AG09309 (cell line): Measurements from ENCODE around the gene CAT.
A peak's percentile ranks its signal among the peaks of the same experiment; 100 is the strongest.

Source experiments
- DNase-seq: peaks from one replicate; pipeline ENCODE4 v3.0.0-alpha.2; 2010; ENCODE audit warnings: low read depth
- H3K4me3 ChIP-seq: 2 replicates; pipeline ENCODE4 v1.5.1; 2011; ENCODE audit warnings: mild to moderate bottlenecking, low read depth, low read length, moderate library complexity; ENCODE audit not compliant: control insufficient read depth
- TF ChIP-seq, protein P1 (sequence below): IDR thresholded peaks from 2 replicates; pipeline ENCODE4 v1.5.1; 2011; ENCODE audit warnings: mild to moderate bottlenecking, low read depth, low read length, inconsistent platforms; ENCODE audit not compliant: insufficient read depth, control insufficient read depth; ENCODE audit errors: missing control alignments

The CAT gene

DNA sequence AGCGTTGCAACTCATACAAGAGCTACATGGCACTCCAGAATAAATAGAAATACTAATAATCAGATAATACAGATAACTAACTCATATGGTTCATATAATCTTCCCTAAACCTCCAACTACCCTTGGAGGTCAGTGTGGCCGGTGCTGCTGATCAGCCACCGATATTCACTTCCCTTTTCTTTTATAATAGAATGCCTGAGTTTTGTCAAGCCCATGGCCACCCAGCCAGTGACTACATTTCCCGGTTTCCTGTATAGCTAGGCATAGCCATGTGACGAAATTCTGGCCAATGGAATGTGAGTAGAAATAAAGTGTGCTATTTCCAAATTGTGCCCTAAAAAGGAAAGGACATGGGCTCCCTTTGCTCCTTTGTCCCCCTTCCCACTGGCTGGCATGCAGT is 5.9 kb upstream of the CAT start:
- TF ChIP-seq, protein P1, sequence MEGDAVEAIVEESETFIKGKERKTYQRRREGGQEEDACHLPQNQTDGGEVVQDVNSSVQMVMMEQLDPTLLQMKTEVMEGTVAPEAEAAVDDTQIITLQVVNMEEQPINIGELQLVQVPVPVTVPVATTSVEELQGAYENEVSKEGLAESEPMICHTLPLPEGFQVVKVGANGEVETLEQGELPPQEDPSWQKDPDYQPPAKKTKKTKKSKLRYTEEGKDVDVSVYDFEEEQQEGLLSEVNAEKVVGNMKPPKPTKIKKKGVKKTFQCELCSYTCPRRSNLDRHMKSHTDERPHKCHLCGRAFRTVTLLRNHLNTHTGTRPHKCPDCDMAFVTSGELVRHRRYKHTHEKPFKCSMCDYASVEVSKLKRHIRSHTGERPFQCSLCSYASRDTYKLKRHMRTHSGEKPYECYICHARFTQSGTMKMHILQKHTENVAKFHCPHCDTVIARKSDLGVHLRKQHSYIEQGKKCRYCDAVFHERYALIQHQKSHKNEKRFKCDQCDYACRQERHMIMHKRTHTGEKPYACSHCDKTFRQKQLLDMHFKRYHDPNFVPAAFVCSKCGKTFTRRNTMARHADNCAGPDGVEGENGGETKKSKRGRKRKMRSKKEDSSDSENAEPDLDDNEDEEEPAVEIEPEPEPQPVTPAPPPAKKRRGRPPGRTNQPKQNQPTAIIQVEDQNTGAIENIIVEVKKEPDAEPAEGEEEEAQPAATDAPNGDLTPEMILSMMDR = no peak
- no peak overlapping the region for H3K4me3 ChIP-seq
- no peak for DNase-seq

DNA sequence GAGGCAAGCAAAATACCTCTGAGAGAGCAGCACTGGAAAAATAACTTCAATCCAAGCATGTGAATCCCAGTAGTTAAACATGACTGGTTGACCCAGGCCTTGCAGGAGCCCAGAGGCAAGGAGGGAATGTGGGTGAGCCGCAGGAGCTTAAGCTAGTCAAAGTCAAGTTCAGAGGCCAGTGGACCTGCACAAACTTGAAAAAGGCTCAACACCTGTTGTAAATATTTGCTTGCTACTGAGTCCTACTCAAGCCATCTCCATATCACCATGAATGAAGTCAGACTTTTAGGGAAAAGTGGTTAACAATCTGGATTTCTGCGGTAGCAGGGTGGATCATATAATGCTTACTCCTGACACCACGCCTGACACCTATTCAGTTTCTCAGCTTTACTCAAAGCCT is 4.8 kb upstream of the CAT start:
- TF ChIP-seq, protein P1 = no peak
- no peak for DNase-seq
- no peak overlapping the region for H3K4me3 ChIP-seq

GRCh38 chr11:34437224-34438125 is 1.3 kb upstream of the CAT start:
- TF ChIP-seq, protein P1 = no peak
- DNase-seq = no peak
- peak overlapping the region; percentile 98; the same call in 1 of the 2 replicates for H3K4me3 ChIP-seq

DNA sequence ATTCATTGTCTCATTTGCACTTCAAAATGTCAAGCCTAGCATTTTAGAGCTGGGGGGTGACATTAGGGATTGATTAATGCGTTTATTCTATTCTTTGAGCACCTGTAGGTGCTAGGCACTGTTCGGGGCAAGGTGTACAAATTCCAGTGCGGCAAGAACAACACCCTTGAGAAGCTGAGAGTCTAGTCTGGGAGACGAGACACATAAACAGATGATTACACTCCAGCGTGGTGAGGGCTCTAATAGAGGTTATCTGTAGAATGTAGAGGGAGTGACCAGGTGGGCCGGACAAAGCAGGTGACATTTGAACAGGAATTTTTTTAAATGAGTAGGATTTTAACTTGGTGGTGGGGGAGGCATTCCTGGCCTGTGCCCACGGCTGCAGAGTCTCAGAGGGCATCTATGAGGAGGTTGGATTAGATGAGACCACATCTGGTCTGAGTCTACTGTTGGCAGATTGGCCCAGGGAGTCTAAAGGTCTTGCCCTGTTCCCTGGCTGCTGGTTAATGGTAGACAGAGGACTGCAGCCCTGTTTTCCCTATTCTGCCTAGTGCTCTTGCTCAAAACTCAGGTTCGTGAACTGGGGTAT is 970 bp downstream of the CAT start:
- DNase-seq = no peak
- H3K4me3 ChIP-seq = peak overlapping the region; percentile 98
- TF ChIP-seq, protein P1 = no peak

DNA sequence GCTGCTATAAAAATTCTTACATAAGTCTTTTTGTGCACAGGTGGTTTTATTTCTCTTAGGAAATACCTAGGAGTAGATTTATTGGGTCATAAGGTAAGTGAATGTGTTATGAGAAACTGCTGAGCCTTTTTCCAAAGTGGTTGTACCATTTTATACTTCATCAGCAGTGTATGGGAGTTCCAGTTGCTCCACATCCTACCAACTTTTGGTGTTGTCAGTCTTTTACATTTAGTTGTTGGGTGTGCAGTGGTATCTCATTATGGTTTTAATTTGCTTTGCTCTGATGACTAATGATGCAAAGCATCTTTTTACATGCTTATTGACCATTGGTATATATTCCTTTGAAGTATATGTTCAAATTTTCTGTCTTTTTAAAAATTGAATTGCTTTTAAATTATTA is 3.1 kb downstream of the CAT start:
- H3K4me3 ChIP-seq = no peak overlapping the region
- no peak for DNase-seq
- TF ChIP-seq, protein P1 = no peak

DNA sequence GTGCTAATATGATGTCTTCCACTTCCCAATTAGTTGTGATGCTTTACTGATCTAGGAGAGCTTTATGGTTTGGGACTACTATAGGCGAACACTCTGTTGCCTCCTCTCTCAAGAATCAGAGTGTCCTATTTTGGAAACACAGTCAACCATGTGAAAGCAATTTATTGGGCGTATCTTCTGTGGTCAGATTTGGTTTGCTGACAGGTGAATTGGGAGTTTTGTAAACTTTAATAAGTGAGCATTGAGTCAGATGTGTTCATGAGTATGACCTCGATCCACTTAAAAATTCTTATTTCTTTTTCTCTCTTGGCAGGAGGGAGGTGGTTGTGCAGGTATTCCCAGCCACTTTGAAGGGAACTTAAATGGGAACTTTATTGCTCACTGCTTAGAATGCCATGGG is 4.4 kb downstream of the CAT start:
- TF ChIP-seq, protein P1 = no peak
- DNase-seq = no peak
- no peak overlapping the region for H3K4me3 ChIP-seq
